Glutamatergic neuron (in vitro differentiated cells): ENCODE results near the gene C1orf116. TPM values are rescaled to one million over a fixed set of nuclear protein-coding genes. Genes with fewer than 3 reads are reported as not detected.

Experiments
- DNase-seq: peaks from one replicate; pipeline ENCODE4 v3.0.0; 2022
- H3K27ac Mint-ChIP-seq: one replicate; pipeline ENCODE4 v1.8.0; 2020; ENCODE audit warnings: mild to moderate bottlenecking, mixed read lengths, inconsistent platforms; ENCODE audit not compliant: unreplicated experiment
- H3K27me3 Mint-ChIP-seq: one replicate; pipeline ENCODE4 v1.8.0; 2020; ENCODE audit warnings: mild to moderate bottlenecking, moderate library complexity, mixed read lengths, inconsistent platforms; ENCODE audit not compliant: unreplicated experiment
- H3K36me3 Mint-ChIP-seq: one replicate; pipeline ENCODE4 v1.8.0; 2020; ENCODE audit warnings: mild to moderate bottlenecking, mixed read lengths, inconsistent platforms; ENCODE audit not compliant: unreplicated experiment
- H3K4me1 Mint-ChIP-seq: one replicate; pipeline ENCODE4 v1.8.0; 2020; ENCODE audit warnings: mild to moderate bottlenecking, low read depth, mixed read lengths, inconsistent platforms; ENCODE audit not compliant: unreplicated experiment
- H3K4me3 Mint-ChIP-seq: one replicate; pipeline ENCODE4 v1.8.0; 2020; ENCODE audit warnings: mild to moderate bottlenecking, mixed read lengths, inconsistent platforms; ENCODE audit not compliant: unreplicated experiment
- H3K9me3 Mint-ChIP-seq: one replicate; pipeline ENCODE4 v1.8.0; 2020; ENCODE audit warnings: mild to moderate bottlenecking, moderate library complexity, mixed read lengths, inconsistent platforms; ENCODE audit not compliant: unreplicated experiment
- total RNA-seq: library from RNA; stranded (reverse); fragmentation: NEBNext Ultra II Directional; extraction: Animal tissue kit (Norgen Biotek cat#: 25700); gene quantifications from one replicate; pipeline ENCODE4 v1.2.1, GENCODE V29; 2021; ENCODE audit not compliant: unreplicated experiment
- TF ChIP-seq, protein P1 (sequence below): fragments of 200-600 bp; sonication (generic); IDR thresholded peaks from one replicate; pipeline ENCODE4 v1.5.0; 2021; ENCODE audit not compliant: partially characterized antibody, unreplicated experiment

C1orf116 gene
- total RNA-seq, 1 donor from 2014 or later: not detected

DNA sequence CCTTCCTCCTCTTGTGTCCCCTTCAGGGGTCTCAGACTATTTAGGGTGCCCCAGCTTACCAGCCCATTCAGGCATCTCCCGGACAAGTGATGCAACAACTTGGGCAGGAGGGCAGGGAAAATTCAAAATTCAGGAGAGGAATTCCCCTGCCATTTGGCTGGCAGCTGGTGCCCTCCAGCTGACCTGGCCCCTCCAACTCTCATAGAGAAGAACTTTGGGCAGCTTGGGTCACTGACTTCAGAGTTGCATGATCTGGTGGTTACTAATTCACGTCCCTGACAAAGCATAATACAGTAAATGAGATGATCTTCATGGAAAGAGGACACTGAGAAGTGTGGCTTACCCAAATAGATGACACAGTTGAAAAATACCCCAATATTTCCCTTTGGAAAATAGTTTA is 62.1 kb downstream of the C1orf116 start, which contains the start of gene FCAMR:
Gene FCAMR (minus strand): TSS at position 15 of the 400 bp plus-strand sequence. CDS start 335 bp downstream, outside the sequence.
- Mint-ChIP-seq H3K36me3 (no peaks in the 10 kb centered on the region), H3K27me3 (peaks cover 6% of the 10 kb centered on the region), H3K27ac (no peak within 1 kb of the TSS), H3K4me3 (no peak within 1 kb of the TSS), H3K4me1 (no peaks in the 10 kb centered on the region), H3K9me3 (no peaks in the 10 kb centered on the region)
- TF ChIP-seq, protein P1, sequence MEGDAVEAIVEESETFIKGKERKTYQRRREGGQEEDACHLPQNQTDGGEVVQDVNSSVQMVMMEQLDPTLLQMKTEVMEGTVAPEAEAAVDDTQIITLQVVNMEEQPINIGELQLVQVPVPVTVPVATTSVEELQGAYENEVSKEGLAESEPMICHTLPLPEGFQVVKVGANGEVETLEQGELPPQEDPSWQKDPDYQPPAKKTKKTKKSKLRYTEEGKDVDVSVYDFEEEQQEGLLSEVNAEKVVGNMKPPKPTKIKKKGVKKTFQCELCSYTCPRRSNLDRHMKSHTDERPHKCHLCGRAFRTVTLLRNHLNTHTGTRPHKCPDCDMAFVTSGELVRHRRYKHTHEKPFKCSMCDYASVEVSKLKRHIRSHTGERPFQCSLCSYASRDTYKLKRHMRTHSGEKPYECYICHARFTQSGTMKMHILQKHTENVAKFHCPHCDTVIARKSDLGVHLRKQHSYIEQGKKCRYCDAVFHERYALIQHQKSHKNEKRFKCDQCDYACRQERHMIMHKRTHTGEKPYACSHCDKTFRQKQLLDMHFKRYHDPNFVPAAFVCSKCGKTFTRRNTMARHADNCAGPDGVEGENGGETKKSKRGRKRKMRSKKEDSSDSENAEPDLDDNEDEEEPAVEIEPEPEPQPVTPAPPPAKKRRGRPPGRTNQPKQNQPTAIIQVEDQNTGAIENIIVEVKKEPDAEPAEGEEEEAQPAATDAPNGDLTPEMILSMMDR: no peak
- no peak for DNase-seq

DNA sequence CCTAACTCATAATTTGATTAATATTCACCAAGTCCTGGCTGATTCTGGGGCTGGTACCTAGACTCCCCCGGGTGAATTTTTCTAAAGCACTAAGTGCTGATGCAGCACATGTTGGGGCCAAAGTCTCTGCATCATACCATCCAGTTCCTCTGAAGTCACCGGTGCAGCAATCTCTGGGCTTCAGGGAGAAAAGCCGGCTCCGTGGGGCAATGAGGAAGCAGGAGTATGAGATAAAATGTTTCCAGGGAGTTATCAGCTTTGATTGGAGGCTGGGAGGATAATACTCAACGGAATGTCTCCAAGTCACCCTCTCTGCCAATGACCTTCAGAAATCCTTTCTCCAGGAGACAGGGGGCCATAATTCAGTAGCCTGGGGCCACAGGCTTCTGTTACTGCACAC is 63.5 kb downstream of the C1orf116 start:
- Mint-ChIP-seq H3K4me1 (no peaks in the 10 kb centered on the region), H3K9me3 (no peaks in the 10 kb centered on the region), H3K27ac (no peak overlapping the region), H3K36me3 (no peaks in the 10 kb centered on the region), H3K27me3 (peaks cover 6% of the 10 kb centered on the region), H3K4me3 (no peak overlapping the region)
- DNase-seq: no peak
- TF ChIP-seq, protein P1: no peak

Other genes starting within 250 kb of the C1orf116 start
- not detected for gene IL20, start 167.1 kb downstream of the C1orf116 start, total RNA-seq
- gene IL24, start 135.3 kb downstream of the C1orf116 start, total RNA-seq: not detected
- not detected for gene FCMR, start 110.8 kb downstream of the C1orf116 start, total RNA-seq
- gene PIGR, start 86.3 kb downstream of the C1orf116 start, total RNA-seq: not detected
- not detected for gene FCAMR, start 62.3 kb downstream of the C1orf116 start, total RNA-seq
- gene YOD1, start 18.5 kb upstream of the C1orf116 start, total RNA-seq: 7.9 TPM
- 3.6 TPM for gene PFKFB2, start 20.5 kb upstream of the C1orf116 start, total RNA-seq
- gene C4BPB, start 56.1 kb upstream of the C1orf116 start, total RNA-seq: not detected
- gene C4BPA, start 71.5 kb upstream of the C1orf116 start, total RNA-seq: not detected